HG02970 (cell line): ENCODE data around the gene ALK.

Experiments used
- ATAC-seq: cut with Tn5 transposase; IDR thresholded peaks from one replicate; pipeline ENCODE4 v1.9.1; 2021; ENCODE audit warnings: mild to moderate bottlenecking, moderate library complexity, moderate number of reproducible peaks; ENCODE audit not compliant: unreplicated experiment, low FRiP score

The ALK gene

DNA sequence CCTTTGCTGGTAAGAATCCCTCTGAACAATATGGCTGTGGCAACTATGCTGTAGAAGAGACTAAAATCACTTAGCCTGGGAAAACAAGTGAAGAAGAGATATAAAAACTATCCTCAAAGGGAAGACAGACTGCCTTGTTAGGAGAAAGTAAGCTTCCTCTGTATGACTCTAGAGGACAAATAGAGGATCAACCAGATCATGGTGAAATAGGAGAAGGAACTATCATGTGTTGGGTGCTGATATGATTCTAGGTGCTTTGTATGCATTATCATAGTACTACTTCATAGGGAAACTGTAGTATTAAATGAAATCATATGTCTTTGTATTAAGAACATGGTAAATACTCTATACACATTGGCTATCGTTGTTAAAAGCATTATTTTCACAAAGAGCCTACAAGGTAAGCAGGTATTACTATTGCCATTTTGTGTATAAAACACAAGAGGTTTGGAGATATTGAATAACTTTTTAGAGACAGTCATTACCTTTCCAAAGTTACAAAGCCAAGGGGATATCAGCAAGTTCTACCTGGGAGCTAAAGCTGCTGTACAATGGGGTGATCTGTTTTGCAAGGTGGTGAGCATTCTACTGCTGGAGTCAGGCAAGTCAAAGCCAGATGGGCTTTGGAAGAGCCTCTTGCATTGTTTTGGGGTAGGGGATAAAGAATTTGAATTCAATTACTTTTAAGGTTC is 402.6 kb downstream of the ALK start:
- ATAC-seq: no peak

- ATAC-seq: no peak
Measured at GRCh38 chr2:29518010-29518409, 403.4 kb downstream of the ALK start.

DNA sequence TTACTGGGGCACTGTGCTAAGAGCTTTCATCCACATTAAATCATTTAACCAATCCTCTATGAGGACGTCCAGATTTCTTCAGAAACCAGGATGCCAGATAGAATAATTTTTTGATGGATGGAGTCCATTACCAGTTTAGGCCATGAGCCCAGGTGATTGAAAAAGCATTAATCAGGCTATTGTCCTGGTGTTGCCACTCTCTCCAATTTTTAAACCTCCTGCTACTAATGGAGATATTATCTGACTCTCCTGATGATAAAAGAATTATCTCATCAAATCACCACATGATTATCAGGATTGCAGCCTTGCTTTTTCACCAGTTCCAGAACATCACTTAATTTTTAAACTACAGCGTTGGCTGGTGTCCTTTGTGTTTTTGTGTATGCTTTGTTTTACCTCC is 404.0 kb downstream of the ALK start:
- ATAC-seq: no peak

DNA sequence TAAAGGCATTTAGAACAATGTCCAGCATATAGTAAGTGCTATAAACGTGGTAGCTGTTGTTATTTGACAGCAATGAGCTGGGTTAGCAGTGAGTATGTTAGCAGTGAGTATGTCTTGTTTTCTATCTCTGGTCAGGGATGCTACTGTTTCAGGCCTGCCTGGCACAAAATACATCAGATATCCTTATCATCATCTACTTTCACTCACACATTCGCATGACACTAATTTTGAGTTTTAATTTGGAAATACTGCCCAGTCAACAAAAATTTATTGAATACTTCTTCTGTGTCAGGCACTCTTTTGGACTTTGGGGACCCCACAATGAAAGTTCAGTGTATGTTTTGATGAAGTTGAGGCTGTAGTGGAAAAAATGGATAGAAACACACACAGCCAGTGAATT is 404.6 kb downstream of the ALK start:
- ATAC-seq: no peak

DNA sequence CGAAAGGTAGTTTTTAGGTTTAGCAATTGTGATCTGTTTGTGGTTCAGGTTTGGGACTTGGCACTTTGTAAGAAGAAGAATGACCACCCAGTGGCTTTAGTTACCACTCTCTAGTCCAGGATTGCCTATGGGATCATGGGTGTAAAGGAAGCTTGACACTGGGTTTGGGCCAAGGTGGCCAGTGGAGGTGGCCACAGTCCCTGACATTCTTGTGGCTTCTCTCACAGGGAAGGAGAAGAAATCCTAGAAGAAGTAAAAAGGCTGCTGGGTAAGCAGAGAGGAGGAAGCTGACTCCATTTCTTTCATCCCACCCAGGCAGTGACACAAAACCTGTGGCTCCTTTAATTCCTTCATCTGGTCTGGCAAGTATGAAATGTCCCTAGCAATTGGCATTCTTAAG is 411.5 kb downstream of the ALK start:
- no peak for ATAC-seq

DNA sequence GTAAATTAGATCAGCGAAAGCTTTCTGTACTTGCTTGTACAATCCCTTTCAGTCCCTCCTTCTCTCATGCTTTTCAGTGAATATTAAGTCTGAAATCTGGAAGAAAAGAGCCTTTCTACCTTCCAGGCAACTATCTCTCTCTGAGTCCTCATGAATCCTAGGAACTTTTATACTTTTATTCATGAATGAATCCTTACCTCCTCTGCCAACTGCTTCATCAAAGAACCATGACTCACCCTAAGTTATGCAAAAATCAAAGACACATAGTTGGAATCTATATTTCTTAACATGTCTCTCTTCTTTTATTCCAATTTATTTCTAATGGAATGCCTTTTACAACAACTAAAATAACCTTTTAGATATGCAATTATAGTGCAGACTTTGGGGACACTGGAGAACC is 412.0 kb downstream of the ALK start:
- ATAC-seq: no peak

- no peak for ATAC-seq
Measured at GRCh38 chr2:29504746-29505145, 416.6 kb downstream of the ALK start.

- no peak for ATAC-seq
Measured at GRCh38 chr2:29502460-29502911, 418.9 kb downstream of the ALK start.

DNA sequence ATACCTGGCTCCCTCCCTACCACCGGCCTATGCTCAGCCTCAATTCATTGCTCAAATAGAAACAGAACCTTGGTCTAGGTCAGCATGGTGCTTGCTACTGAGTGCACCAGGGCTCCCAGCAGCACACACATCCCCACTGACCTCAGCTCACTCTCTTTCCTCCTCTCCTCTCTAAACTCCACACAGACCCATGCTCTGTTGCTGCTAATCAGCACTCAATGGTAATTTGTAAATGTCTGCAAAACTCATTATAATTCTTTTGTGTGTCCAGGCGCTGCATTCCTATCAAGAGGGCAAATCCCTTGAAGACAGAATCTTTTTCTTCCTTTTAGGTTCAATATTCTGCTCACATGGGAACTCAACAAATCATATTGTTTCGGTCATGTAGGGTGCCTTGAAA is 424.0 kb downstream of the ALK start:
- no peak for ATAC-seq

DNA sequence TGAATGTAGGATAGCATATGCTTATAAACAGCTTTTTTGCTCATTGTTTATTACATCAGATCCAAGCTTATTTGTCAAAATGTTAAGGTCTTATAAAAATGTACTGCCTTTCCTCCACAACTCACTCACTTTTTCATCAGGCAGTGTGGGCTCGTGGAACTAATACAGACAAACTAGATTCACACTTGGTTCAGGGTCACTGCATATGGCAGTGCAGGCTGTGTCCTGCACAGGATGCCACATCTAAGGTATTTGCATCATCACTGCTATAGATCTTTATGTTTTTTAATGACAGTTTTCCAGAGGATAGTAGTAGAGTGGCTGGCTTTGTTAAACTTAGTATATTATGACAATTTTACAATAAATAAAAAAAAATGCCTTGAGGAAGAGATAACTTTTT is 425.2 kb downstream of the ALK start:
- ATAC-seq: no peak

DNA sequence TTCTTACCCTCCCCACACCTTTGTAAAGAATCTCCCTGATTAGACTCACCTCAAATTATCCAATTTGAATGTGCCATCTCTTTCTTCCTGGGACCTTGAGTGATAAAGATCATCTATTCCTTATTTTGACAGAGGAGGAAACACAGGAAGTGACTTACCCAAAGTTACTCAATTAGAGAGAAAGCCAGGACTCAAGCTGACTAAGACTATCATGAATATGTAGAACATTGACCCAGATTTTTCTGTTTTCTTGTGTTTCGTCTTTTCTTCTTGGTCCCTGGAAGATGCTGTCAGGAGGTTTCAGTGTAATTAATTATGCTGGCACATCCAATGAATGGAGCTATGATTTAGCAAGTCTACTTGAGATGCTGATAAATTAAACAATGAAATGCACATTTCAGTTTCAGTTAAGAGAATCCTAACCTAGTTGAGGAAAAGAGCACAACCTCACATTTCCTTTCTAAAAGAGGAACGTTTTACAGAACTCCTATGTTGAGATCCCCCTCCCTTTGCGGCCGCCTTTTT is 425.8 kb downstream of the ALK start:
- ATAC-seq: no peak

GRCh38 chr2:29495068-29495467 is 426.3 kb downstream of the ALK start:
- no peak for ATAC-seq

DNA sequence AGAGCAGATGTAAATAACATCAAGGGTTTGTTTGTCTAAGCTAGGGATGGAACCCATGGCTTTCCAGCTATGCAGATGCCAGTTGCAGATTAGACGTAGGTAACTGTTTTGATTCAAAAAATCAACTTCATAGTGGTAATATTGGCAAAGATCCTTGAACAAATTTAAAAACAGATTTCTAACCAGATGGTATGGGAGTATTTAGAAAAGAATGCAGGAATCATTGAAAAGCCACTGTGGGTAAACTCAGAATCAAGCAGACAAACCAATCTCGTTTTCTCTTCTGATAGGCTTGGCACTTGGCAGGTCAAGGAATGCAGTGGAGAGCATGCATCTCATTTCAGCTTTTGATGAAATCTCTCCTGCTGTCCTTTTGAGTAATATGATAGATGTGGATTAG is 428.7 kb downstream of the ALK start:
- no peak for ATAC-seq

DNA sequence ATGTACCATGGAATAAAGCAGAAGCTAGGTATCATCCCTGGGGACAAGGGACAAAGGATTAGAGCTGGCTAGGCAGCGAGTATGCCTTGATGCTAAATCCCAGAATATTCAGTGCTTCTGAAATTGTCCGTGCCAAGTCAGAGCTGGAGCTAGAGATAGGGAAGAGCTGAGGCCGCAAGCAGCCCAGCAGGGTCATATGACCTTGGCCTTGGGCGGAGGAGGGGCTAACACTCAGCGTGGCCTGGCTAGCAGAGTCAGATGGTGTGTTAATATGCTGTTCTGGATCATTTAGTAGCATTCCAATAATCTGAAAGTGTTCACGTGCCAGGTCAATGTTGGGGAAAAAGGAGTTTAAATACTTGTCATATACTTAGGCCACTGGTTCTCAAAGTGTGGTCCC is 431.3 kb downstream of the ALK start:
- no peak for ATAC-seq

DNA sequence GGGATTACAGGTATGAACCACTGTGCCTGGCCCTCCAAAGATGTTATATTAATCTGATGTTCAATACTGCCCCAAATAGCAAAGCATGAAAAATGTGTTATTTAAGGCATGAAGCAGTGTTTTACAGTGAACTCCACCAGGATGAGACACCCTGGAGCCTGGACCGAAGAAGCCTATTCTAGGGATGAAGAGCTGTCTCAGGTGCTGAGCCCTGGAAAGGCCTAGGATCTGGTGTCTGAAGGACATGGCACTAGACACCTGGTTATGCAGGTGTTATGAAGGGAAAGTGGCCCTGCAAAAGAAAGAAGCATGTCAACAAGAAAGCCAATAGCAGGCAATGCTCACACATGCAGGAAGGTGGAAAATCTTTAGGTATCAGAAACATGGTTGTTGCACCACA is 431.8 kb downstream of the ALK start:
- no peak for ATAC-seq

GRCh38 chr2:29487967-29488555 is 433.3 kb downstream of the ALK start:
- no peak for ATAC-seq

DNA sequence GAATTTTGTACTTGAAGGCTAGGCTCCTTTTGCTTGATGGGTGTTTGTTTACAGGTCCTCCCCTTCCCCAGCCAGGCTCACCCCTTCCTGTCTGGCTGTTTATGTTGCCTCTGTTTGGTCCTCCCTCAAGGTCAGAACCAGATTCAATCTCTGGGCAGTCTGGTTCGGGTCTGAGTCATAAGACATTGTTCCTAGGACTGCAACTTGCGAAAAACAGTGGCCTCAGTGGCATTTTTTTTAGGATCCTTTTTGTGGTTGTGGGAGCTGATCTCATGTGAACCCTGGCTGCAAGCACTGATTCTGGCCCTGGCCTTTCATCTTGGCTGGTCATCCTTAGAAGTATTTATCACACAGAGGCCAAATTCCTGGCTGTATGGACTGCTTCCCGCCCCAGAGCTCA is 435.8 kb downstream of the ALK start:
- ATAC-seq: no peak

DNA sequence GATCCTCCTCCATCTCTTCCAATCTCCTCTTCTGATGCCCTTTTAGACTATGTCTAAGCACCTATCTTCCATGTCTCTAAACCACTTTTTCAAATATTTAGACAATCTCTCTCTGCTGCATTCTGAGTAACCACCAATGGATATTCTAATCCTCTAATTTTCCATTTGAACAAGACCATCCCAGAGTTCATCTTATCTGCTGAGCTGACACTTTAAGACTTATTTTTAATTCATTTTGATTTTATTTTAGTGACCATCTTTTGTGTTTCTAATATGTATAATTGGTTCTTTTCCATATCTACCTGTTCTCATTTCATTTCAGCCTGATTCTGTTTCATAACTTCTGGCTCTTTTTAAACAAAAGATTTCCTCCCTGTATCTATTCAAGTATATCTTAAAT is 436.3 kb downstream of the ALK start:
- no peak for ATAC-seq

GRCh38 chr2:29482867-29483266 is 438.5 kb downstream of the ALK start:
- no peak for ATAC-seq

DNA sequence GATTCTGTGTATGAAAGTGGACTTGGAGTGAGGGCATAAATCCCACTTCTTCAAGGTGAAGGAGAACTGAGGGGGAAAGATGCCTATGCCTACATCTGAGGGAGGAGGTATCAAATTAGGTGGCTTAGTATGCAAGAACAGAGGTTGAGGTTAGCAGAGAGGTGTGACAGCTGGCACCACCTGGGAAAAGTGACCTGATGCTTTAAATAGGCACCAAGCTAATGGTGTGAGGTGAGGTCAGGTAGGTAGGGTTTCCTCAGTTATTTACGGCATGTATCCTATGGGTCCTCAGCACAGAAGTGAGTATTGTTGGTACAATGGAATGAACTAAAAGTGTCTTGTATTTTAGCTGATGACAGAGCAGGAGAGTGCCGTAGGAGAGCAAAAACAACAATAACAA is 439.0 kb downstream of the ALK start:
- ATAC-seq: no peak

- no peak for ATAC-seq
Measured at GRCh38 chr2:29481313-29481712, 440.1 kb downstream of the ALK start.

- no peak for ATAC-seq
Measured at GRCh38 chr2:29480426-29480825, 441.0 kb downstream of the ALK start.
